Subcutaneous adipose tissue (tissue), 4 donors: Measurements from ENCODE around the gene PDX1. TPM values are rescaled to one million over a fixed set of nuclear protein-coding genes. Genes with fewer than 3 reads are reported as not detected.

Experiments used
- small RNA-seq: library from RNA; depleted of rRNA; stranded (forward); fragments of <200 nt; gene quantifications from one replicate; pipeline ENCODE3, GENCODE V24; 2016
- total RNA-seq, 4 donors: library from RNA; depleted of rRNA; stranded (reverse); fragments of >200 nt; gene quantifications; one replicate each; pipeline ENCODE4 v1.1.0, GENCODE V29; 2016

Gene PDX1
- total RNA-seq, 4 donors from 2014 or later = not detected

Small RNAs within 50 kb of the gene (small RNA-seq; reads per million reads assigned to genes)
- gene ATP5F1EP2 = not detected

Other genes starting within 250 kb of the PDX1 start
- gene GSX1, start 127.5 kb upstream of the PDX1 start, total RNA-seq = not detected
- gene CDX2, start 49.3 kb downstream of the PDX1 start, total RNA-seq = not detected
- gene URAD, start 68.7 kb downstream of the PDX1 start, total RNA-seq = 1 to 10 TPM in 1 of 4 donors, not detected in 3; 1.7 TPM
- gene FLT3, start 180.6 kb downstream of the PDX1 start, total RNA-seq = 1 to 10 TPM in 3 of 4 donors, under 1 TPM in 1; 0.57 to 4.1 (median 1.9) TPM
- gene PAN3, start 218.5 kb downstream of the PDX1 start, total RNA-seq = 10 to 100 TPM; 36.0 to 46.3 (median 44.0) TPM